Measurements from ENCODE around the gene SLC38A1.

SLC38A1 gene

GRCh38 chr12:46186088-46186487 lies 82.8 kb downstream of the SLC38A1 start:
- Histone ChIP-seq H3K4me1 (ENCODE audit: control insufficient read depth, insufficient read depth, low read length) (peaks cover 2% of the 10 kb centered on the region; the same call in 1 of the 2 replicates), H3K9me3 (ENCODE audit: control insufficient read depth, insufficient read depth, low read length) (no peaks in the 10 kb centered on the region)
- no CpG with 5 or more reads among the region's 3 CpGs for WGBS (ENCODE audit: insufficient coverage, insufficient read length)

GRCh38 chr12:46185686-46186085 lies 83.2 kb downstream of the SLC38A1 start:
- no peak overlapping the region for H3K27ac ChIP-seq (ENCODE audit: low read length)
- H3K4me3 ChIP-seq (ENCODE audit: low read length), result no peak overlapping the region
- H3K4me1 ChIP-seq (ENCODE audit: control insufficient read depth, insufficient read depth, low read length), result peaks cover 2% of the 10 kb centered on the region; the same call in 1 of the 2 replicates
- no peaks in the 10 kb centered on the region for H3K27me3 ChIP-seq (ENCODE audit: control insufficient read depth, insufficient read depth, low read length)
- no peaks in the 10 kb centered on the region for H3K36me3 ChIP-seq (ENCODE audit: control insufficient read depth, insufficient read depth, low read length)
- H3K9me3 ChIP-seq (ENCODE audit: control insufficient read depth, insufficient read depth, low read length), result no peaks in the 10 kb centered on the region
- WGBS (ENCODE audit: insufficient coverage, insufficient read length), result no CpG with 5 or more reads among the region's 3 CpGs
- DNase-seq (ENCODE audit: low read depth, low spot score), result no peak

More at GRCh38 chr12:46186088-46186487, 82.8 kb downstream of the SLC38A1 start:
- Histone ChIP-seq H3K27me3 (ENCODE audit: control insufficient read depth, insufficient read depth, low read length) (no peaks in the 10 kb centered on the region), H3K36me3 (ENCODE audit: control insufficient read depth, insufficient read depth, low read length) (no peaks in the 10 kb centered on the region), H3K27ac (ENCODE audit: low read length) (no peak overlapping the region), H3K4me3 (ENCODE audit: low read length) (no peak overlapping the region)
- DNase-seq (ENCODE audit: low read depth, low spot score), result no peak

- H3K4me3 ChIP-seq (ENCODE audit: low read length), result no peak overlapping the region
- no peak for DNase-seq (ENCODE audit: low read depth, low spot score)
- no peaks in the 10 kb centered on the region for H3K9me3 ChIP-seq (ENCODE audit: control insufficient read depth, insufficient read depth, low read length)
- no peak overlapping the region for H3K27ac ChIP-seq (ENCODE audit: low read length)
- WGBS (ENCODE audit: insufficient coverage, insufficient read length), result no CpG with 5 or more reads among the region's 13 CpGs
- H3K36me3 ChIP-seq (ENCODE audit: control insufficient read depth, insufficient read depth, low read length), result no peaks in the 10 kb centered on the region
- H3K4me1 ChIP-seq (ENCODE audit: control insufficient read depth, insufficient read depth, low read length), result peaks cover 2% of the 10 kb centered on the region; the same call in 1 of the 2 replicates
- no peaks in the 10 kb centered on the region for H3K27me3 ChIP-seq (ENCODE audit: control insufficient read depth, insufficient read depth, low read length)
Observed at GRCh38 chr12:46184798-46185595, 83.8 kb downstream of the SLC38A1 start.

GRCh38 chr12:46183112-46183511 lies 85.7 kb downstream of the SLC38A1 start:
- no peak for DNase-seq (ENCODE audit: low read depth, low spot score)
- Histone ChIP-seq H3K27ac (ENCODE audit: low read length) (no peak overlapping the region), H3K36me3 (ENCODE audit: control insufficient read depth, insufficient read depth, low read length) (no peaks in the 10 kb centered on the region), H3K27me3 (ENCODE audit: control insufficient read depth, insufficient read depth, low read length) (no peaks in the 10 kb centered on the region), H3K9me3 (ENCODE audit: control insufficient read depth, insufficient read depth, low read length) (no peaks in the 10 kb centered on the region), H3K4me3 (ENCODE audit: low read length) (no peak overlapping the region), H3K4me1 (ENCODE audit: control insufficient read depth, insufficient read depth, low read length) (peaks cover 2% of the 10 kb centered on the region)
- WGBS (ENCODE audit: insufficient coverage, insufficient read length), result no CpG with 5 or more reads among the region's 2 CpGs

- Histone ChIP-seq H3K27ac (ENCODE audit: low read length) (no peak overlapping the region), H3K9me3 (ENCODE audit: control insufficient read depth, insufficient read depth, low read length) (no peaks in the 10 kb centered on the region), H3K36me3 (ENCODE audit: control insufficient read depth, insufficient read depth, low read length) (no peaks in the 10 kb centered on the region), H3K4me1 (ENCODE audit: control insufficient read depth, insufficient read depth, low read length) (peaks cover 2% of the 10 kb centered on the region), H3K4me3 (ENCODE audit: low read length) (no peak overlapping the region), H3K27me3 (ENCODE audit: control insufficient read depth, insufficient read depth, low read length) (no peaks in the 10 kb centered on the region)
- WGBS (ENCODE audit: insufficient coverage, insufficient read length), result no CpG with 5 or more reads among the region's 1 CpG
- no peak for DNase-seq (ENCODE audit: low read depth, low spot score)
Observed at GRCh38 chr12:46181465-46181864, 87.4 kb downstream of the SLC38A1 start.

- Histone ChIP-seq H3K9me3 (ENCODE audit: control insufficient read depth, insufficient read depth, low read length) (no peaks in the 10 kb centered on the region), H3K4me1 (ENCODE audit: control insufficient read depth, insufficient read depth, low read length) (no peaks in the 10 kb centered on the region; the same call in 1 of the 2 replicates), H3K4me3 (ENCODE audit: low read length) (no peak overlapping the region), H3K36me3 (ENCODE audit: control insufficient read depth, insufficient read depth, low read length) (no peaks in the 10 kb centered on the region), H3K27ac (ENCODE audit: low read length) (no peak overlapping the region), H3K27me3 (ENCODE audit: control insufficient read depth, insufficient read depth, low read length) (no peaks in the 10 kb centered on the region)
- no CpG with 5 or more reads among the region's 7 CpGs for WGBS (ENCODE audit: insufficient coverage, insufficient read length)
- no peak for DNase-seq (ENCODE audit: low read depth, low spot score)
Observed at GRCh38 chr12:46179693-46180452, 89.0 kb downstream of the SLC38A1 start.

- no CpG with 5 or more reads among the region's 5 CpGs for WGBS (ENCODE audit: insufficient coverage, insufficient read length)
- no peaks in the 10 kb centered on the region; the same call in 1 of the 2 replicates for H3K4me1 ChIP-seq (ENCODE audit: control insufficient read depth, insufficient read depth, low read length)
- H3K27ac ChIP-seq (ENCODE audit: low read length), result no peak overlapping the region
Observed at GRCh38 chr12:46177837-46178608, 90.8 kb downstream of the SLC38A1 start.

GRCh38 chr12:46177025-46177424 lies 91.8 kb downstream of the SLC38A1 start:
- no peak for DNase-seq (ENCODE audit: low read depth, low spot score)
- no peaks in the 10 kb centered on the region for H3K36me3 ChIP-seq (ENCODE audit: control insufficient read depth, insufficient read depth, low read length)
- no peaks in the 10 kb centered on the region for H3K27me3 ChIP-seq (ENCODE audit: control insufficient read depth, insufficient read depth, low read length)
- H3K4me1 ChIP-seq (ENCODE audit: control insufficient read depth, insufficient read depth, low read length), result no peaks in the 10 kb centered on the region; the same call in 1 of the 2 replicates
- WGBS (ENCODE audit: insufficient coverage, insufficient read length), result no CpG with 5 or more reads among the region's 3 CpGs
- no peaks in the 10 kb centered on the region for H3K9me3 ChIP-seq (ENCODE audit: control insufficient read depth, insufficient read depth, low read length)
- no peak overlapping the region for H3K27ac ChIP-seq (ENCODE audit: low read length)
- no peak overlapping the region for H3K4me3 ChIP-seq (ENCODE audit: low read length)

More at GRCh38 chr12:46177837-46178608, 90.8 kb downstream of the SLC38A1 start:
- Histone ChIP-seq H3K9me3 (ENCODE audit: control insufficient read depth, insufficient read depth, low read length) (no peaks in the 10 kb centered on the region), H3K36me3 (ENCODE audit: control insufficient read depth, insufficient read depth, low read length) (no peaks in the 10 kb centered on the region), H3K27me3 (ENCODE audit: control insufficient read depth, insufficient read depth, low read length) (no peaks in the 10 kb centered on the region), H3K4me3 (ENCODE audit: low read length) (no peak overlapping the region)
- DNase-seq (ENCODE audit: low read depth, low spot score), result no peak

- no peaks in the 10 kb centered on the region for H3K9me3 ChIP-seq (ENCODE audit: control insufficient read depth, insufficient read depth, low read length)
- DNase-seq (ENCODE audit: low read depth, low spot score), result no peak
- no peak overlapping the region for H3K27ac ChIP-seq (ENCODE audit: low read length)
- H3K27me3 ChIP-seq (ENCODE audit: control insufficient read depth, insufficient read depth, low read length), result no peaks in the 10 kb centered on the region; the same call in 1 of the 2 replicates
- H3K36me3 ChIP-seq (ENCODE audit: control insufficient read depth, insufficient read depth, low read length), result no peaks in the 10 kb centered on the region
- no CpG with 5 or more reads among the region's 8 CpGs for WGBS (ENCODE audit: insufficient coverage, insufficient read length)
- no peaks in the 10 kb centered on the region; the same call in 1 of the 2 replicates for H3K4me1 ChIP-seq (ENCODE audit: control insufficient read depth, insufficient read depth, low read length)
- H3K4me3 ChIP-seq (ENCODE audit: low read length), result no peak overlapping the region
Observed at GRCh38 chr12:46174919-46175318, 93.9 kb downstream of the SLC38A1 start.

Measured in iPS DF 6.9 (cell line).